Upper lobe of left lung (tissue), 4 donors: ENCODE data around the gene SLC52A3.

ENCODE experiments used
- POLR2A ChIP-seq, 4 donors: fragments of 450-650 bp; IDR thresholded peaks; one replicate each; pipeline ENCODE4 v1.5.1; 2016 to 2017; ENCODE audit warnings: antibody characterized with exemption in 4 of 4, mild to moderate bottlenecking in 2 of 4
- POLR2AphosphoS5 ChIP-seq, 2 donors: sonication (generic); formaldehyde crosslinking; IDR thresholded peaks; one replicate each; pipeline ENCODE4 v1.5.1; 2017; ENCODE audit warnings: antibody characterized with exemption in 2 of 2
- TF ChIP-seq, protein P1 (sequence below), 6 experiments: fragments of 450-650 bp in 4 of 6; fragments of 200-600 bp in 2 of 6; sonication (generic) in 2 of 6; IDR thresholded peaks; one replicate each; pipeline ENCODE4 v1.5.1; 2016 to 2019; ENCODE audit warnings: antibody characterized with exemption in 6 of 6

DNA sequence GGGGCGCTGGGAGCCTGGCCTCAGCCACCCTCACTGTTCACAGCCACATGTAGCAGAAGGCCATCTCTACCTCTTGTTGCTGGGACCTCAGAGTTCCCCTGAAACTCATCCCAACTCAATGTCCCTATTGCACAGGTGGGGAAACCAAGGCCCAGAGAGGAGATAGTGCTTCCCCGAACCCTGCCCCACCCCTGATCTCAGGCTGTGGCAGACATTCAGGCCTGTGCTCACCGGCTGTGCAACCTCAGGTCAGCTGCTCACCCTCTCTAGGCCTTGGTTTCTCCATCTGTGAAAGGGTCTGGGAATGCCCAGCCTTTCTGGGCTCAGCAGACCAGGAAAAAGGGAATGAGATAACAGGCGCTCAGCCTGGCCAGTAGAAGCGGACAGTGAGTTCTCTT is 6.4 kb upstream of the SLC52A3 start:
- TF ChIP-seq, protein P1, sequence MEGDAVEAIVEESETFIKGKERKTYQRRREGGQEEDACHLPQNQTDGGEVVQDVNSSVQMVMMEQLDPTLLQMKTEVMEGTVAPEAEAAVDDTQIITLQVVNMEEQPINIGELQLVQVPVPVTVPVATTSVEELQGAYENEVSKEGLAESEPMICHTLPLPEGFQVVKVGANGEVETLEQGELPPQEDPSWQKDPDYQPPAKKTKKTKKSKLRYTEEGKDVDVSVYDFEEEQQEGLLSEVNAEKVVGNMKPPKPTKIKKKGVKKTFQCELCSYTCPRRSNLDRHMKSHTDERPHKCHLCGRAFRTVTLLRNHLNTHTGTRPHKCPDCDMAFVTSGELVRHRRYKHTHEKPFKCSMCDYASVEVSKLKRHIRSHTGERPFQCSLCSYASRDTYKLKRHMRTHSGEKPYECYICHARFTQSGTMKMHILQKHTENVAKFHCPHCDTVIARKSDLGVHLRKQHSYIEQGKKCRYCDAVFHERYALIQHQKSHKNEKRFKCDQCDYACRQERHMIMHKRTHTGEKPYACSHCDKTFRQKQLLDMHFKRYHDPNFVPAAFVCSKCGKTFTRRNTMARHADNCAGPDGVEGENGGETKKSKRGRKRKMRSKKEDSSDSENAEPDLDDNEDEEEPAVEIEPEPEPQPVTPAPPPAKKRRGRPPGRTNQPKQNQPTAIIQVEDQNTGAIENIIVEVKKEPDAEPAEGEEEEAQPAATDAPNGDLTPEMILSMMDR (IDR thresholded peaks at IDR 0.05), result no peak
- TF ChIP-seq POLR2A (IDR thresholded peaks at IDR 0.05) (no peak), POLR2AphosphoS5 (IDR thresholded peaks at IDR 0.05) (no peak)
